K562 (cell line): ENCODE measurements around the gene GDAP2. TPM values are rescaled to one million over a fixed set of nuclear protein-coding genes. Genes with fewer than 3 reads are reported as not detected.

Source experiments
- ATAC-seq: fragments of 200-7000 bp; cut with Tn5 transposase; 3 replicates; pipeline ENCODE4 v1.9.1; 2020; ENCODE audit warnings: moderate library complexity
- BruUV-seq: library from RNA; stranded (reverse); fragments of 400-500 nt; replicated peaks from 2 replicates; lab custom pipeline; 2021; lab: Mats Ljungman, UMichigan
- CTCF ChIA-PET: fragments of 300-600 bp; formaldehyde crosslinking; extraction: SDS; loops from one replicate; lab custom pipeline; 2021; ENCODE audit warnings: low intra/inter-chr PET ratio; lab: Yijun Ruan, JAX
- POLR2A ChIA-PET: fragments of 300-600, 350-650 bp; sonication (Branson Sonifier 250); formaldehyde crosslinking; extraction: SDS; loops from one replicate; lab custom pipeline; 2021; ENCODE audit warnings: antibody characterized with exemption, inconsistent platforms; lab: Yijun Ruan, JAX
- DNase-seq, 4 experiments: peaks; one replicate each; pipeline versions ENCODE4 v3.0.0 to v3.0.0-alpha.2; 2011 to 2018; ENCODE audit warnings: low spot score in 3 of 4, mixed read lengths in 3 of 4; ENCODE audit errors: extremely low read depth in 1 of 4
- FAIRE-seq: peaks from 2 replicates; lab custom pipeline; 2011; peaks lifted over from hg19 to GRCh38; lab: Jason Lieb, UNC
- H2AFZ ChIP-seq: 2 replicates; pipeline ENCODE4 v1.6.0; 2011; ENCODE audit warnings: low read depth, low read length, control low read depth, inconsistent platforms
- H3K27ac ChIP-seq: fragments of 200-600 bp; 3 replicates; pipeline ENCODE4 v1.8.0; 2011; ENCODE audit warnings: low read depth, mild to moderate bottlenecking, control low read depth, inconsistent platforms, low read length, moderate library complexity, mixed read lengths; ENCODE audit errors: extremely low read depth
- H3K27me3 ChIP-seq, 2 experiments: fragments of 300-600 bp in 1 of 2; 2 replicates in 1 of 2; 3 replicates in 1 of 2; pipeline versions ENCODE4 v1.6.0 to v1.8.0; 2011; ENCODE audit warnings: inconsistent platforms in 2 of 2, low read length in 2 of 2, mild to moderate bottlenecking in 1 of 2, mixed read lengths in 1 of 2, moderate library complexity in 1 of 2; ENCODE audit not compliant: control insufficient read depth in 2 of 2, insufficient read depth in 2 of 2
- H3K36me3 ChIP-seq: fragments of 300-600 bp; 3 replicates; pipeline ENCODE4 v1.8.0; 2011; ENCODE audit warnings: mild to moderate bottlenecking, low read length, inconsistent platforms; ENCODE audit not compliant: control insufficient read depth, insufficient read depth
- H3K4me1 ChIP-seq, 2 experiments: fragments of 200-600 bp in 1 of 2; replicated peaks in 1 of 2; 2 replicates in 1 of 2; 3 replicates in 1 of 2; pipeline versions ENCODE4 v1.5.1 to v1.8.0; 2011; ENCODE audit warnings: inconsistent platforms in 2 of 2, low read length in 2 of 2, mild to moderate bottlenecking in 1 of 2, mixed read lengths in 1 of 2, moderate library complexity in 1 of 2; ENCODE audit not compliant: control insufficient read depth in 2 of 2, insufficient read depth in 2 of 2
- H3K4me2 ChIP-seq: 2 replicates; pipeline ENCODE4 v1.6.1; 2011; ENCODE audit warnings: low read length, control low read depth, inconsistent platforms, mixed read lengths; ENCODE audit not compliant: insufficient read depth
- H3K4me3 ChIP-seq: fragments of 200-600 bp; sonication (generic), shearing (Covaris generic); 2 replicates; pipeline ENCODE4 v1.5.1; 2016; ENCODE audit warnings: control low read depth, inconsistent platforms
- H3K79me2 ChIP-seq: fragments of 200-600 bp; 3 replicates; pipeline ENCODE4 v1.8.0; 2011; ENCODE audit warnings: low read length, inconsistent platforms; ENCODE audit not compliant: control insufficient read depth, insufficient read depth
- H3K9ac ChIP-seq, 2 experiments: 2 replicates each; pipeline versions ENCODE4 v1.6.0 to v1.6.1; 2011; ENCODE audit warnings: low read depth in 2 of 2, low read length in 2 of 2, control low read depth in 1 of 2, inconsistent platforms in 1 of 2, mild to moderate bottlenecking in 1 of 2, mixed read lengths in 1 of 2; ENCODE audit not compliant: insufficient read depth in 1 of 2
- H3K9me1 ChIP-seq: one replicate; pipeline ENCODE4 v1.6.0; 2011; ENCODE audit warnings: inconsistent platforms, mild to moderate bottlenecking, low read length, moderate library complexity; ENCODE audit not compliant: control insufficient read depth, insufficient read depth
- H3K9me3 ChIP-seq: replicated peaks from 2 replicates; pipeline ENCODE4 v1.5.1; 2011; ENCODE audit warnings: low read depth, low read length, inconsistent platforms; ENCODE audit not compliant: control insufficient read depth, insufficient read depth
- H4K20me1 ChIP-seq: replicated peaks from 2 replicates; pipeline ENCODE4 v1.6.1; 2011; ENCODE audit warnings: low read length, inconsistent platforms, mixed read lengths; ENCODE audit not compliant: control insufficient read depth, insufficient read depth
- ASH1L ChIP-seq: fragments of 450-650 bp; IDR thresholded peaks from 2 replicates; pipeline ENCODE4 v1.6.1; 2018; ENCODE audit warnings: borderline replicate concordance, mild to moderate bottlenecking, low read depth; ENCODE audit not compliant: partially characterized antibody
- BCL6 ChIP-seq: fragments of 250-450 bp; sonication (Bioruptor Pico); IDR thresholded peaks from 2 replicates; pipeline ENCODE4 v1.4.0; 2020
- C11orf30 ChIP-seq: fragments of 450-650 bp; IDR thresholded peaks from 2 replicates; pipeline ENCODE4 v1.6.1; 2016; ENCODE audit warnings: low read depth, mild to moderate bottlenecking
- CBFA2T2 ChIP-seq: fragments of 450-650 bp; conservative IDR thresholded peaks from 2 replicates; pipeline ENCODE4 v1.6.1; 2017; ENCODE audit warnings: mild to moderate bottlenecking
- CEBPB ChIP-seq: fragments of 450-650 bp; IDR thresholded peaks from 2 replicates; pipeline ENCODE4 v1.6.1; 2016; ENCODE audit warnings: missing genetic modification characterization, missing compliant biosample characterization
- EP300 ChIP-seq: IDR thresholded peaks from 2 replicates; pipeline ENCODE4 v1.6.1; 2012; ENCODE audit warnings: low read length, improper control_type of control experiment
- EP400 ChIP-seq: fragments of 450-650 bp; IDR thresholded peaks from 2 replicates; pipeline ENCODE4 v1.6.1; 2017; ENCODE audit warnings: antibody characterized with exemption, mild to moderate bottlenecking, moderate library complexity
- FOSL1 ChIP-seq: fragments of 200-800 bp; sonication (Bioruptor generic); conservative IDR thresholded peaks from 2 replicates; pipeline ENCODE4 v1.6.1; 2016; ENCODE audit warnings: missing genetic modification characterization, missing compliant biosample characterization
- HMG20B ChIP-seq: fragments of 250-450 bp; sonication (Bioruptor Pico); IDR thresholded peaks from 2 replicates; pipeline ENCODE4 v1.5.0; 2021; ENCODE audit warnings: mild to moderate bottlenecking
- HNRNPUL1 ChIP-seq: fragments of 200-400 bp; formaldehyde crosslinking; IDR thresholded peaks from 2 replicates; pipeline ENCODE4 v1.6.1; 2017; ENCODE audit warnings: low read length
- JUN ChIP-seq, 2 experiments: sonication (generic) in 1 of 2; formaldehyde crosslinking in 1 of 2; IDR thresholded peaks; 2 replicates each; pipeline versions ENCODE4 v1.6.1 to v1.8.0; 2012 to 2022; ENCODE audit warnings: borderline replicate concordance in 2 of 2, mild to moderate bottlenecking in 2 of 2, improper control_type of control experiment in 1 of 2, low read depth in 1 of 2, low read length in 1 of 2, missing genetic modification reagents in 1 of 2
- RB1 ChIP-seq: fragments of 450-650 bp; IDR thresholded peaks from 2 replicates; pipeline ENCODE4 v1.6.1; 2017; ENCODE audit warnings: low read depth, mild to moderate bottlenecking
- SMARCE1 ChIP-seq: fragments of 450-650 bp; IDR thresholded peaks from 2 replicates; pipeline ENCODE4 v1.7.1; 2016; ENCODE audit warnings: mild to moderate bottlenecking
- TARDBP ChIP-seq: fragments of 450-650 bp; IDR thresholded peaks from 2 replicates; pipeline ENCODE4 v1.6.1; 2016
- ZFP36 ChIP-seq: fragments of 150-350 bp; IDR thresholded peaks from 2 replicates; pipeline ENCODE4 v1.6.1; 2018; ENCODE audit warnings: low read length, low read depth; ENCODE audit not compliant: partially characterized antibody
- ZNF253 ChIP-seq: fragments of 250-450 bp; sonication (Bioruptor Pico); conservative IDR thresholded peaks from 2 replicates; pipeline ENCODE4 v1.6.1; 2021; ENCODE audit warnings: mild to moderate bottlenecking
- ZNF274 ChIP-seq: IDR thresholded peaks from 2 replicates; pipeline ENCODE4 v1.6.1; 2011; ENCODE audit warnings: low read depth, mild to moderate bottlenecking, low read length, moderate library complexity, borderline replicate concordance
- ZNF311 ChIP-seq: fragments of 250-450 bp; sonication (Bioruptor Pico); IDR thresholded peaks from 2 replicates; pipeline ENCODE4 v1.4.0; 2020; ENCODE audit warnings: mild to moderate bottlenecking, moderate library complexity
- WGBS: fragments of 100-300 bp; shearing (Covaris generic); methylation state at CpG from one replicate; pipeline ENCODE4 v1.1.6; 2016; ENCODE audit warnings: low coverage, mixed read lengths; ENCODE audit not compliant: insufficient coverage; ENCODE audit errors: missing lambda C conversion rate; 5-methylcytosine and 5-hydroxymethylcytosine counted together
- in situ Hi-C: fragments of 300-500 bp; cut with MboI; formaldehyde crosslinking; loops from 4 replicates; pipeline ENCODE4 v1.15.0; 2018; ENCODE audit warnings: inconsistent platforms, mixed read lengths
- intact Hi-C: fragments of 100-400 bp; cut with micrococcal nuclease; formaldehyde crosslinking; loops from 2 replicates; pipeline ENCODE4 v1.14.2; 2022
- polyA plus RNA-seq, 8 experiments: library from polyadenylated mRNA; depleted of rRNA in 4 of 8; stranded (reverse) in 5 of 8; unstranded in 3 of 8; fragments of >200 nt; fragmentation: Nextera tagmentation in 2 of 8; fragmentation: Illumina TruSeq in 1 of 8; extraction: Ambion mirVana in 2 of 8; extraction: Trizol in 1 of 8; gene quantifications; 2 replicates each; pipeline versions ENCODE4 v1.2.1 to v1.2.3, GENCODE V29; 2011 to 2014; ENCODE audit warnings: inconsistent platforms in 1 of 8, missing spikeins in 1 of 8
- total RNA-seq, 7 experiments: library from RNA; depleted of rRNA in 6 of 7; stranded (reverse); fragments of >200 nt in 6 of 7; fragmentation: Illumina TruSeq in 2 of 7; extraction: Trizol in 2 of 7; gene quantifications; 2 replicates each; pipeline versions ENCODE4 v1.2.1 to v1.2.3, GENCODE V29; 2011 to 2021; ENCODE audit warnings: low replicate concordance in 1 of 7
- TF ChIP-seq, protein P1 (sequence below): fragments of 450-650 bp; formaldehyde crosslinking; IDR thresholded peaks from 2 replicates; pipeline ENCODE4 v1.4.0; 2020; ENCODE audit warnings: mild to moderate bottlenecking
- TF ChIP-seq, protein P2 (sequence below), 2 experiments: IDR thresholded peaks in 1 of 2; conservative IDR thresholded peaks in 1 of 2; 2 replicates each; pipeline ENCODE4 v1.6.1; 2016; ENCODE audit warnings: low read depth in 2 of 2, mild to moderate bottlenecking in 1 of 2, missing compliant biosample characterization in 1 of 2, missing genetic modification characterization in 1 of 2, moderate library complexity in 1 of 2

Gene GDAP2
- total and polyA plus RNA-seq, 9 of the 15 experiments (the other 6 are each of a cell fraction or from before 2014, with no cell fraction given) = 4.1 to 23.1 (median 13.2) TPM

DNA sequence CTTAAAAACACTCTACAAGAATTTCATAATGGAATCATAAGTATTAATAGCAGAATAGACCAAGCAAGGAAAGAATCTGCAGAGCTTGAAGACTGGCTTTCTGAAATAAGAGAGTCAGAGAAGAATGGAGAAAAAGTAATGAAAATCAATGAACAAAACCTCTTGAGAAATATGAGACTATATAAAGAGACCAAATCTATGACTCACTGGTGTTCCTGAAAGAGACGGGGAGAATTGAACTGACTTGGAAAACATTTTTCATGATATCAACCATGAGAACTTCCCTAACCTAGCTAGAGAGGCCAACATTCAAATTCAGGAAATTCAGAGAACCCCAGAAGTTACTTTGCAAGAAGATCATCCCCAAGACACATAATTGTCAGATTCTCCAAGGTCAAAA lies 85.6 kb downstream of the GDAP2 start:
- no peak for ATAC-seq
- Histone ChIP-seq H3K4me1 (no peaks in the 10 kb centered on the region; a peak in 1 of 5 replicates), H3K9me1 (no peaks in the 10 kb centered on the region), H3K27ac (no peak overlapping the region), H3K9ac (no peak overlapping the region), H3K27me3 (no peaks in the 10 kb centered on the region), H2AFZ (no peak overlapping the region), H3K9me3 (no peaks in the 10 kb centered on the region), H3K79me2 (no peaks in the 10 kb centered on the region), H4K20me1 (no peaks in the 10 kb centered on the region), H3K4me3 (no peak overlapping the region), H3K36me3 (no peaks in the 10 kb centered on the region), H3K4me2 (no peak overlapping the region)
- 0% methylated on average over 1 of the region's 1 CpG for WGBS
- ChIA-PET CTCF (no interaction called here), POLR2A (interaction anchor here (0.7 kb wide), 1 partner anchor 12 kb away, joined by 3 read pairs; no protein-coding TSS in a partner anchor)
- FAIRE-seq = no peak
- DNase-seq = no peak
- no peak for TF ChIP-seq BCL6 (CRISPR knock-in tag)
- TF ChIP-seq, protein P1, sequence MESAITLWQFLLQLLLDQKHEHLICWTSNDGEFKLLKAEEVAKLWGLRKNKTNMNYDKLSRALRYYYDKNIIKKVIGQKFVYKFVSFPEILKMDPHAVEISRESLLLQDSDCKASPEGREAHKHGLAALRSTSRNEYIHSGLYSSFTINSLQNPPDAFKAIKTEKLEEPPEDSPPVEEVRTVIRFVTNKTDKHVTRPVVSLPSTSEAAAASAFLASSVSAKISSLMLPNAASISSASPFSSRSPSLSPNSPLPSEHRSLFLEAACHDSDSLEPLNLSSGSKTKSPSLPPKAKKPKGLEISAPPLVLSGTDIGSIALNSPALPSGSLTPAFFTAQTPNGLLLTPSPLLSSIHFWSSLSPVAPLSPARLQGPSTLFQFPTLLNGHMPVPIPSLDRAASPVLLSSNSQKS = no peak
- TF ChIP-seq SMARCE1 = no peak
- TF ChIP-seq ZNF274 = no peak
- no peak for TF ChIP-seq FOSL1 (tag)
- TF ChIP-seq ZNF311 (CRISPR knock-in tag) = no peak
- no peak for TF ChIP-seq ASH1L
- no peak for TF ChIP-seq ZFP36
- TF ChIP-seq ZNF253 (CRISPR knock-in tag) = no peak
- TF ChIP-seq HMG20B (CRISPR knock-in tag) = no peak
- TF ChIP-seq, protein P2, sequence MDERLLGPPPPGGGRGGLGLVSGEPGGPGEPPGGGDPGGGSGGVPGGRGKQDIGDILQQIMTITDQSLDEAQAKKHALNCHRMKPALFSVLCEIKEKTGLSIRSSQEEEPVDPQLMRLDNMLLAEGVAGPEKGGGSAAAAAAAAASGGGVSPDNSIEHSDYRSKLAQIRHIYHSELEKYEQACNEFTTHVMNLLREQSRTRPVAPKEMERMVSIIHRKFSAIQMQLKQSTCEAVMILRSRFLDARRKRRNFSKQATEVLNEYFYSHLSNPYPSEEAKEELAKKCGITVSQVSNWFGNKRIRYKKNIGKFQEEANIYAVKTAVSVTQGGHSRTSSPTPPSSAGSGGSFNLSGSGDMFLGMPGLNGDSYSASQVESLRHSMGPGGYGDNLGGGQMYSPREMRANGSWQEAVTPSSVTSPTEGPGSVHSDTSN (CRISPR knock-in tag; IDR thresholded peaks at IDR 0.05; ENCODE audit: low read depth) = no peak
- TF ChIP-seq, protein P2 (tag; conservative IDR thresholded peaks at IDR 0.05; ENCODE audit: low read depth) = no peak
- TF ChIP-seq HNRNPUL1 = no peak
- TF ChIP-seq CBFA2T2 = no peak
- no peak for TF ChIP-seq C11orf30
- TF ChIP-seq RB1 = no peak
- TF ChIP-seq EP300 = no peak
- no peak for TF ChIP-seq TARDBP
- no peak for TF ChIP-seq EP400
- TF ChIP-seq CEBPB (tag) = no peak
- no peak for TF ChIP-seq JUN (IDR thresholded peaks at IDR 0.05; ENCODE audit: borderline replicate concordance, low read depth, low read length)
- no peak for TF ChIP-seq JUN (CRISPR knock-in tag; IDR thresholded peaks at IDR 0.05; ENCODE audit: borderline replicate concordance)
- intact Hi-C loops = loop anchor here (1.0 kb wide), 1 partner anchor 52 kb away; no protein-coding TSS in a partner anchor
- no TSS peak for BruUV-seq
- in situ Hi-C loops = no loop called here
